ENCODE data around the gene GPR148.

The GPR148 gene

GRCh38 chr2:130778781-130779180, 49.9 kb downstream of the GPR148 start:
- no peak for DNase-seq (ENCODE audit: low read depth)
- no peak for TF ChIP-seq CTCF (IDR thresholded peaks at IDR 0.05; ENCODE audit: low read depth, low read length, missing control alignments)
- H3K4me3 ChIP-seq (ENCODE audit: low read depth, low read length), result no peak overlapping the region

All from GM12864 (cell line).